ENCODE results near the gene SPATA46.

DNA sequence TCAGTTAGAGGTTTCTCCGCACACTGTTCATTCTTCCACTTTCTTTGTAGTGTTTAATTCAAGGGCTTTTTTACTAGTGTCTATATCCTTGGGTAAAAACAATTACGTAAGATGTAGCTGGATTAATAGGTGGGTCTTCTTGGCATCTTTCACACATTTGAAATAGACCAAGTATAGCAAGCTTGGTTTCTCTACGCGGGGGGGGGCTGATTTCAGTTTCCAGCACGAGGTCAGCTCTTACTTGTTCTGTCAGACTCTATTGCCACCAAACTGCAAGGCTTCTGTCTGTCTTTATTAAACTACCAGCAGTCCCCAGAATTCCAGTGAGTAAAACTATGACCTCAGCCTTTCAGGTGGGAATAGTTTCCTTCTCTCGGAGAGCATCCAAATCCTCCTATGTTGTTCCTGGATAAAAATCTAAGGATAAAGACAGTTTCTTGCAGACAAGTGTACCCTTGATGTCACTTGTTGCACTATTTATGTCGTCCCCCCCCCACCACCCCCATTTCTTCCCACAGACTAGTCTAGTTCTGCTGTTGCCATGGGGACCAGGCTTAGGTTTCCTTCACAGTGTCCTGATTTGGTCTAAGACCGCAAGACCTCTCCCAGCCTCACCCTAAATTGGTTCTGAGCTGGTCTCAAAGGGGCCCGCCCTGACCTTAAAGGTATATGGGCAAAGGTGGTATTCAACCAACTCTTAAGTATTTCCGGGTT is 17.0 kb downstream of the SPATA46 start:
- TF ChIP-seq, protein P1, sequence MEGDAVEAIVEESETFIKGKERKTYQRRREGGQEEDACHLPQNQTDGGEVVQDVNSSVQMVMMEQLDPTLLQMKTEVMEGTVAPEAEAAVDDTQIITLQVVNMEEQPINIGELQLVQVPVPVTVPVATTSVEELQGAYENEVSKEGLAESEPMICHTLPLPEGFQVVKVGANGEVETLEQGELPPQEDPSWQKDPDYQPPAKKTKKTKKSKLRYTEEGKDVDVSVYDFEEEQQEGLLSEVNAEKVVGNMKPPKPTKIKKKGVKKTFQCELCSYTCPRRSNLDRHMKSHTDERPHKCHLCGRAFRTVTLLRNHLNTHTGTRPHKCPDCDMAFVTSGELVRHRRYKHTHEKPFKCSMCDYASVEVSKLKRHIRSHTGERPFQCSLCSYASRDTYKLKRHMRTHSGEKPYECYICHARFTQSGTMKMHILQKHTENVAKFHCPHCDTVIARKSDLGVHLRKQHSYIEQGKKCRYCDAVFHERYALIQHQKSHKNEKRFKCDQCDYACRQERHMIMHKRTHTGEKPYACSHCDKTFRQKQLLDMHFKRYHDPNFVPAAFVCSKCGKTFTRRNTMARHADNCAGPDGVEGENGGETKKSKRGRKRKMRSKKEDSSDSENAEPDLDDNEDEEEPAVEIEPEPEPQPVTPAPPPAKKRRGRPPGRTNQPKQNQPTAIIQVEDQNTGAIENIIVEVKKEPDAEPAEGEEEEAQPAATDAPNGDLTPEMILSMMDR (IDR thresholded peaks at IDR 0.05) = no peak
- no peak for TF ChIP-seq POLR2A (IDR thresholded peaks at IDR 0.05)
- TF ChIP-seq EP300 (IDR thresholded peaks at IDR 0.05) = no peak
